RPMI8226 (cell line): Measurements from ENCODE around the gene SUV39H1.
"Not testable (repeated sequence)": the region's sequence is repeated elsewhere in the genome, so short reads cannot be mapped to it uniquely, and the experiment has no call there.

Source experiments
- DNase-seq: peaks from one replicate; pipeline ENCODE4 v3.0.0-alpha.2; 2015

SUV39H1 gene, protein sequence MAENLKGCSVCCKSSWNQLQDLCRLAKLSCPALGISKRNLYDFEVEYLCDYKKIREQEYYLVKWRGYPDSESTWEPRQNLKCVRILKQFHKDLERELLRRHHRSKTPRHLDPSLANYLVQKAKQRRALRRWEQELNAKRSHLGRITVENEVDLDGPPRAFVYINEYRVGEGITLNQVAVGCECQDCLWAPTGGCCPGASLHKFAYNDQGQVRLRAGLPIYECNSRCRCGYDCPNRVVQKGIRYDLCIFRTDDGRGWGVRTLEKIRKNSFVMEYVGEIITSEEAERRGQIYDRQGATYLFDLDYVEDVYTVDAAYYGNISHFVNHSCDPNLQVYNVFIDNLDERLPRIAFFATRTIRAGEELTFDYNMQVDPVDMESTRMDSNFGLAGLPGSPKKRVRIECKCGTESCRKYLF

DNA sequence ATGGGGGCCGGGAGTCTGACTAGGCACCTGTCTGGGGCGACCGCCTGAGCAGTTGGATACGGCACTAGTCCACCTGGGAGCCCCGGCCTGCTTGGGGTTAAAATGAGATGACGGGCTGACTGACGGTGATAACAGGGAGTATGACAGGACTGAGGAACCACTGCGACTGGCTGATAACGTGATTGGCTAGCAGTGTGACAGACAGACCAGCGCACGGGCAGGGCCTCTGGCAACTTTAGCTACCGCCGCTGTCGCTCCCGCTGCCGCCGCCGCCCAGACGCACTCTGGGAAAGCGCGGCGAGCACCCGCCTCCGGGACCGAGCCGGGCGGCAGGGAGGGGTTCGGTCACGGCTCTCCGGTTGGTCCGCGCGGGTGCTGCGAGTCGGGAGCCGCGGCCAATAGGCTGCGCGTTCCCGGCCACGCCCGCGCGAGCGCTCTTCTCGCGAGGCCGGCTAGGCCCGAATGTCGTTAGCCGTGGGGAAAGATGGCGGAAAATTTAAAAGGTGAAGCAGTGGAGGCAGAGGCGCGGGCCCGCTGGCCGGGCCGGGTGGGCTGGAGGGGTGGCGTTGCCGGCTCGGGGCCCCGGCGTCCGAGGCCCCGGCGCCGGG, at the start of gene SUV39H1:
Gene SUV39H1, plus strand, starts transcription at position 434 of the 608 bp plus-strand sequence. Its CDS starts 51 bp downstream, at position 485.
- peak; percentile 92 for DNase-seq

- peak; percentile 55 for DNase-seq
Measured at GRCh38 chrX:48648336-48648751, 48.2 kb upstream of the SUV39H1 start.

GRCh38 chrX:48649102-48649501, 47.4 kb upstream of the SUV39H1 start:
- DNase-seq: no peak

DNA sequence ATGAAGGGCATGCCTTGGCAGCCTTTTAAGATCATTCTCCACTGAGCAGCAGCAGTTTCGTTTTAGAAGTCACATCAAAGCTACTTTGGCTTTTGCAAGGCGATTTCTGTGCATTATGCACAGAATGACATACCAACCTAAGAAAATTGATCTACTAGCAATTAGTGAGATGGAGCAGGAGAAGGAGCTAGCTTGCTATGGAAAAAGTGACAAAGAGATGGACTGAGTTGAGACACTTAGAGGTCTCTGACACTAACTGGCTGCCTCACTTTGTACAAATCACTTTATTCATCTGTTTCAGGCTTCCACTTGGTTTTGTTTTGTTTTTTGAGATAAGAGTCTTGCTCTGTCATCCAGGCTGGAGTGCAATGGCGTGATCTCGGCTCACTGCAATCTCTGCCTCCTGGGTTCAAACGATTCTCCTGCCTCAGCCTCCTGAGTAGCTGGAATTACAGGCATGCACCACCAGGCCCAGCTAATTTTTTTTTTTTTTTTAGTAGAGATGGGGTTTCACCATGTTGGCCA, 44.4 kb upstream of the SUV39H1 start:
- not testable (repeated sequence) for DNase-seq

- not testable (repeated sequence) for DNase-seq
Measured at GRCh38 chrX:48654746-48655145, 41.8 kb upstream of the SUV39H1 start.

- DNase-seq: not testable (repeated sequence)
Measured at GRCh38 chrX:48659686-48660085, 36.8 kb upstream of the SUV39H1 start.

DNA sequence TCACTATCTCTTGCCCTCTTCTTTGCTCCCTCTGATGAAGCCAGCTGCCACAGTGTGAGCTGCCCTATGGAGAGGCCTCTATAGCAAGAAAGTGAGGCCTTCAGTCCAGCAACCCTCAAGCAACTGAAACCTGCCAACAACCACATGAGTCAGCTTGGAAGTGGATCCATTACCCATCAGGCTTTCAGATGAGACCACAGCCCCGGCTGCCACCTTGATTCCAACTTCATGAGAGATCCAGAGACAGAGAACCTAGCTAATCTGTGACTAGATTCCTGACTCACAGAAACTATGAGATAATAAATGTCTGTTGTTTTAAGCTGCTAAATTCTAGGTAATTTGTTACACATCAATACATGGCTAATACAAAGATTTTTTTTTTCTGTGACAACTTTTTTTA, 33.3 kb upstream of the SUV39H1 start:
- no peak for DNase-seq

DNA sequence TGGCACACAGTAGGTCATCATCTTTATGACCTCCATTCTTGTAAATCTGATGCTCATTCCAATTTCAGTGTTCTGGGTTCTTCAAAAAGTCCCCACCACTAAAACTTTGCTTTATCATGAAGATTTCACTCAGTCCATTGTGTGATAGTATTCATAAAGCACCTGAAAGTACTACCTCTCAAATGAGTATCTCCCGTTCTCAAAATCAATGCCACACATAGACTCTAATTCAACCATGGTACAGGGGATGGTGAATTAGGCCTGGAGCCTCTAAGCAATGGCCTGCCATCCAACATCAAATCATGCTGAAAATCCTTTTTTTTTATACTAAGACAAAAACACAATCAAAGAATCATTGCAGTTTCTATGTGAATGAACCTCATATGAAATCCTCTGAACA, 32.4 kb upstream of the SUV39H1 start:
- DNase-seq: no peak

- DNase-seq: no peak
Measured at GRCh38 chrX:48665991-48666390, 30.5 kb upstream of the SUV39H1 start.

GRCh38 chrX:48666649-48667048, 29.9 kb upstream of the SUV39H1 start:
- DNase-seq: no peak

DNA sequence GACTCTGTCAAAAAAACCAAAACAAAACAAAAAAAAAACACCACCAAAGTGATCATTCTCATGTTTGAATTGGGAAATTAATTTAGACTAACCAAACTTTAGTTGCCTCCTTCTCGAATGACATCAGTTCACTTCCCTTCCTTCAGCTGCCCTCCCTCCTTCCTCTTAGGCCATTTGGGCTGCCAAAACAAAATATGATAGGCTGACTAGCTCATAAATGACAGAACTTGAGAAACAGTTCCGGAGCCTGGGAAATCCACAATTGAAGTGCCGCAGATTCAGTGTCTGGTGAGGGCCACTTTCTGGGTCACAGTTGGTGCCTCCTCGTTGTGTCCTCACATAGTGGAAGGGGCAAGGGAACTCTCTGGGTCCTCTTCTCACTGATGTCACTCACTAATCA, 29.0 kb upstream of the SUV39H1 start:
- DNase-seq: no peak

DNA sequence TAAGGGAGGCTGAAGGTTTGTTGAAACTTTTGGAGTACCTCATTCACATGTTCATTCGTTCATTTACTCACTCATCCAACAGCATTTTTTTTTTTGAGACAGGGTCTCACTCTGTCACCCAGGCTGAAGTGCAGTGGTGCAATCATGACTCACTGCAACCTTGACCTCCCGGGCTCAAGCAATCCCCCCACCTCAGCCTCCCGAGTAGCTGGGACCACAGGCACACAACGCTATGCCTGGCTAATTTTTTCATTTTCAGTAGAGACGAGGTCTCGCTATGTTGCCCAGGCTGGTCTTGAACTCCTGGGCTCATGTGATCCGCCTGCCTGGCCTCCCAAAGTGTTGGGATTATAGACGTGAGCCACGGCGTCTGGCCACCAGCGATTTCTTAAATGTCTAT, 28.3 kb upstream of the SUV39H1 start:
- DNase-seq: not testable (repeated sequence)

DNA sequence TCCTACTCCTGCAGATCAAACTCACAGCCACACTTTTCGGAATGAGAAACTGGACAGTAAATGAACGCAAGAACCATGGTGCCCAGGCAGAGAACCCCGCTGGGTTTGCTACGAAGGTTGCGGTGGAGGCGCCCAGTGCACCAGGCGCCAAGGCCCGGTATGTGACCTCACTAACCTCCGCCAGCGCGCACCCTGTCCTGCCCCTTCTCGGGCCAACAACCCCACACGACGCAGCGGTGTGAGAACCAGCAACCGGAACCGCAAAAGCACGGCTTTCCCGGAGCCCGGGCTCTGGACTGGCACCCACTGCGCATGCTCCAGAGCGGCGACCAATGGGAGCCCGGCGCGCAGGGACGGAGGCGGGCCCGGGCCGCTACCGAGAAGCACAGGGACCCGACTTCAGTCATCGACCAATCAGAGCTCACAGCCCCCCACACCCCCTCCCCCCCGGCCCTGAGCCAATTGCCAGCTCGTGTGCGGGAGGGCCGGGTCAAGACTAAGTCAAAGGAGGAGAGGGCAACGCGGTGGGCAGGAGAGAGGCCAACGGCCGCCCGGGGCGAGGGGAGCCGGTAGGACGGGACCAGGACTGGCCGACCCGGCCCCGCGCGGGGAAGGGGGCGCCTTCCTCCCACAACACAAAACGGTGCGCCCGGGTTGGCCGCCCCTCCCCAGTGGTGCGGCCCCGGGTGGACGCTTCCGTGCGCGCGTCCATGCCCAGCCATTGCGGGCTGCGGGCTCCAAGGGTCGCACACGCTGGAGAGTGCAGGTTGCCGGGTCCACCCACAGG, 20.2 kb upstream of the SUV39H1 start:
- DNase-seq: peak; percentile 93

DNA sequence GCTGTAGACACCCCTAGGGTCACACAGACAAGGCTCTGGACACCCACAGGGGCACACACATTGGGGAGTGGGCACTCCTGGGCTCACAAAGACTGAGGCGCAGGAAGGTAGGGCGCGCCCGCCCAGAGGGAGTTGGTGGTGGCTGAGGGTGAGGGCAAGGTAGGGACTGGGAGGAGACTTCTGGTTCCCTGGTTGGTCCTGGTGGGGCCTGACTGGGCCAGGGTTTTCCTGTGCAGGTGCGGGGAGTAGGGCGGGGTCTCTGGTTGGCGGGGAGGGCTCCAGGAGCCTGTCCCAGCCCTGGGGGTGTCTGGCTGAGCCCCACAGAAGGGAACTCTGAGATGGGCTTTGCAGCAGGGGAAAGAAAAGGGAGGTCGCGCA, 19.7 kb upstream of the SUV39H1 start:
- peak; percentile 41 for DNase-seq

- DNase-seq: no peak
Measured at GRCh38 chrX:48677516-48677915, 19.0 kb upstream of the SUV39H1 start.

DNA sequence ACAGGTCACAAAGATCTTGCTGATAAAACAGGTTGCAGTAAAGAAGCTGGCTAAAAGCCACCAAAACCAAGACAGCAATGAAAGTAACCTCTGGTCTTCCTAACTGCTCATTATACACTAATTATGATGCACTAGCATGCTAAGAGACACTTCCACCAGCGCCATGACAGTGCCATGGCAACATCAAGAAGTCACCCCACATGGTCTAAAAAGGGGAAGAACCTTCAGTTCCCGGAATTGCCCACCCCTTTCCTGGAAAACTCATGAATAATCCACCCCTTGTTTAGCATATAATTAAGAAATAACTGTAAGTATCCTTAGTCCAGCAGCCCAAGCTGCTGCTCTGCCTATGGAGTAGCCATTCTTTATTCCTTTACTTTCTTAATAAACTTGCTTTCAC, 16.1 kb upstream of the SUV39H1 start:
- DNase-seq: not testable (repeated sequence)

- not testable (repeated sequence) for DNase-seq
Measured at GRCh38 chrX:48680925-48681324, 15.6 kb upstream of the SUV39H1 start.

DNA sequence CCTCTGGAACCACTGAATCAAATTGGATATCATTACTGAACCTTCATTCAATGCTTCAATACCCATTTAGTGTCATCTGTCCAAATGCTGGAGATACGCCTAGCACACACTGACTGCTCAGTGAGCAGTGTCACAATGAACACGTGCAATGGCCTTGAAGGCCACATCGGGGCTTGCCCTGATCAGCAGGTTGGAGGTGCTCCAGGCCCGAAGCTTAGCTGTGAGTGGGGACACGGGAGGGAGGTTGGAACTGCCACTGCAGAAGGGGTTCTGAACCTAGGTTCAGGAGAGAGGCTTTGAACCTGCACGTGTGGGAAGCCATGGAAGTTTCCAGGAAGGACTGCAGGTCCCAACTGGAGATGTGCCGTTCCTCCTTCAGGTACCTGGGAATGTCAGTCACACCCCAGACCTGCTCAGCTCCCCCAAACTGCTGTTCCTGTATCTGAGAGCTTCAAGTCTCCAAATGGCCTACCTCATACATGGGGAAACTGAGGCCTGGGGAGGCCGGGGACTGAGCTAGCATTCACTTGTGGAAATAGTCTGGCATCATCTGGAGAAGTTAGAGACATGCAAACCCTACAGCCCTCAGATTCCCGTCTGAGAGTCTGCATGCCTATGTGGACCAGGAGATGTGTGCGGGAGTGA, 14.9 kb upstream of the SUV39H1 start:
- DNase-seq: no peak

DNA sequence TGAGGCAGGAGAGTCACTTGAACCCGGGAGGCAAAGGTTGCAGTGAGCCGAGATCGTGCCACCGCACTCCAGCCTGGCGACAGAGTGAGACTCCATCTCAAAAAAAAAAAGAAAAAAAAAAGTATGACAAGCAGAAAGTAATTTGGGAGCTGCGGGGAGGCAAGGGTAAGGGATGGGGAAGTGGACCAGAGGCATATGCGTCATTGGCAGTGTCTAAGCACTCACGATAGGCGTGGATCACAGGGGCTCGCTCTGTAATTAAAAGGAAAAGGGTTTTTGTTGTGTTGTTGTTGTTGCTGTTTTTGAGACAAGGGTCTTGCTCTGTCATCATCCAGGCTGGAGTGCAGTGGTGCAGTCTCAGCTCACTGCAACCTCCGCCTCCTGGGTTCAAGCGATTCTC, 13.7 kb upstream of the SUV39H1 start:
- DNase-seq: not testable (repeated sequence)

GRCh38 chrX:48683411-48683982, 13.0 kb upstream of the SUV39H1 start, which contains the start of gene WAS:
WAS (plus strand) TSS chrX:48683799; CDS start chrX:48683854, 55 bp downstream.
- peak; percentile 70 for DNase-seq

- no peak for DNase-seq
Measured at GRCh38 chrX:48684134-48684533, 12.4 kb upstream of the SUV39H1 start.

DNA sequence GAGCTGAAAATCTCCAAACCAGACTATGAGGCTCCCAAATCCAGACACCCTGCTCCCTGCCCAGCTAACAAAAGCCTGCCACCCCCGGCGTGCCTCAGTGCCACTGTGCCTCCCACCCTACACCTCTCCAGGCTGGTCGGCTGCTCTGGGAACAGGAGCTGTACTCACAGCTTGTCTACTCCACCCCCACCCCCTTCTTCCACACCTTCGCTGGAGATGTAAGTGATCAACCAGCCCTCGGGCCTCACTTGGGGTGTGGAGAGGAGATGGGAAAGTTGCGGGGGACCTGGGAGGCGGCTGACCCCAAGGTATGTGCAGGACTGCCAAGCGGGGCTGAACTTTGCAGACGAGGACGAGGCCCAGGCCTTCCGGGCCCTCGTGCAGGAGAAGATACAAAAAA, 11.1 kb upstream of the SUV39H1 start:
- DNase-seq: no peak
